RWPE1 (cell line): ENCODE results near the gene SECTM1.

ENCODE experiments used
- CTCF ChIA-PET: fragments of 350-600 bp; sonication (Branson Sonifier 250); formaldehyde crosslinking; extraction: SDS; loops from one replicate; lab custom pipeline; 2021; lab: Yijun Ruan, JAX
- POLR2A ChIA-PET: fragments of 400-600 bp; formaldehyde crosslinking; extraction: SDS; loops from one replicate; lab custom pipeline; 2020; ENCODE audit warnings: antibody characterized with exemption; ENCODE audit not compliant: low non-redundant PET; lab: Yijun Ruan, JAX
- DNase-seq: peaks from one replicate; pipeline ENCODE4 v3.0.0; 2012; ENCODE audit warnings: low spot score
- H3K27ac ChIP-seq: fragments of 450-650 bp; 2 replicates; pipeline ENCODE4 v1.5.1; 2017
- TF ChIP-seq, protein P1 (sequence below): fragments of 450-650 bp; conservative IDR thresholded peaks from 2 replicates; pipeline ENCODE4 v1.5.1; 2017; ENCODE audit warnings: low read depth, mild to moderate bottlenecking

Gene SECTM1

DNA sequence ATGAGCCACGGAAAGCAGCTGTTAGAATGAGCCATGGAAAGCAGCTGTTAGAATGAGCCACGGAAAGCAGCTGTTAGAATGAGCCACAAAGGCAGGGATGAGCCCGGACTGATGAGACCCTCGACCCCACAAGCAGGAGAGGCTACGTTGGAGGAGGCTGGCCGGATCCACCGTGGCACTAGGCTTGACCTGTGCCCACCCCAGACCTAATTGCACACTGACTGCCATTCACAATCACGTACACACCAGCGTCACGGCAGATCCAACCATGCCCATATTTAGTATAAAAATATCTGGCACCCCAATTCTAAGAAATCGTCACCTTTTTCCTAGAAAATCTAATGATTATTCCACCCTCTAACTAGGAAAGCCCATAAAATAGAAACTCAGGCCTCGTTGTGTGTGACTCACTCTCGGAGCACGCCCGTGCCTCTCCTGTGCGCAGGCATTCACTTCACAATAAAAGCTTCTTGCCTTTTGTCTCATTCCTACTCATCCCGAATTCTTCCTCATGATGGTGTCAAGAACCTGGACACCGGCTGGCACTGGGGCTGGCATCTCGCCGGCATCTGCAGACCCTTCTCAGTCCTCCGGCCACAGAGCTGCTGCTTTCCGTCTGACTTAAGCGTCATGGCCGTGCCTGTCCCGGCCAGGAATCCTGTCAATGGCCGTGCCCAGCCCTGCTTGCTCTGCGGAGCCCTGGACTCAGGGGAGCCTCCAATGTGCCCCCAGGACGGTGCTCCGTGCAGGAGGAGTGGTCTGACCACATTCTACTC lies 5.5 kb upstream of the SECTM1 start:
- POLR2A ChIA-PET = no interaction called here
- TF ChIP-seq, protein P1, sequence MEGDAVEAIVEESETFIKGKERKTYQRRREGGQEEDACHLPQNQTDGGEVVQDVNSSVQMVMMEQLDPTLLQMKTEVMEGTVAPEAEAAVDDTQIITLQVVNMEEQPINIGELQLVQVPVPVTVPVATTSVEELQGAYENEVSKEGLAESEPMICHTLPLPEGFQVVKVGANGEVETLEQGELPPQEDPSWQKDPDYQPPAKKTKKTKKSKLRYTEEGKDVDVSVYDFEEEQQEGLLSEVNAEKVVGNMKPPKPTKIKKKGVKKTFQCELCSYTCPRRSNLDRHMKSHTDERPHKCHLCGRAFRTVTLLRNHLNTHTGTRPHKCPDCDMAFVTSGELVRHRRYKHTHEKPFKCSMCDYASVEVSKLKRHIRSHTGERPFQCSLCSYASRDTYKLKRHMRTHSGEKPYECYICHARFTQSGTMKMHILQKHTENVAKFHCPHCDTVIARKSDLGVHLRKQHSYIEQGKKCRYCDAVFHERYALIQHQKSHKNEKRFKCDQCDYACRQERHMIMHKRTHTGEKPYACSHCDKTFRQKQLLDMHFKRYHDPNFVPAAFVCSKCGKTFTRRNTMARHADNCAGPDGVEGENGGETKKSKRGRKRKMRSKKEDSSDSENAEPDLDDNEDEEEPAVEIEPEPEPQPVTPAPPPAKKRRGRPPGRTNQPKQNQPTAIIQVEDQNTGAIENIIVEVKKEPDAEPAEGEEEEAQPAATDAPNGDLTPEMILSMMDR = no peak
- CTCF ChIA-PET = interaction anchor here (0.6 to 0.7 kb wide), 4 partner anchors 14 to 157 kb away, joined by 3 to 5 read pairs (median 3); no protein-coding TSS in a partner anchor
- H3K27ac ChIP-seq = peak overlapping the region; percentile 92
- peak; percentile 88 for DNase-seq

GRCh38 chr17:82334622-82335394 lies 1.2 kb upstream of the SECTM1 start:
- peak overlapping the region; percentile 90 for H3K27ac ChIP-seq
- POLR2A ChIA-PET = interaction anchor here (0.6 to 1.0 kb wide), 3 partner anchors 12 to 36 kb away, joined by 3 to 5 read pairs (median 4); no protein-coding TSS in a partner anchor
- DNase-seq = no peak
- CTCF ChIA-PET = interaction anchor here (0.7 kb wide), 1 partner anchor 114 kb away, joined by 3 read pairs; no protein-coding TSS in a partner anchor
- TF ChIP-seq, protein P1 = no peak

DNA sequence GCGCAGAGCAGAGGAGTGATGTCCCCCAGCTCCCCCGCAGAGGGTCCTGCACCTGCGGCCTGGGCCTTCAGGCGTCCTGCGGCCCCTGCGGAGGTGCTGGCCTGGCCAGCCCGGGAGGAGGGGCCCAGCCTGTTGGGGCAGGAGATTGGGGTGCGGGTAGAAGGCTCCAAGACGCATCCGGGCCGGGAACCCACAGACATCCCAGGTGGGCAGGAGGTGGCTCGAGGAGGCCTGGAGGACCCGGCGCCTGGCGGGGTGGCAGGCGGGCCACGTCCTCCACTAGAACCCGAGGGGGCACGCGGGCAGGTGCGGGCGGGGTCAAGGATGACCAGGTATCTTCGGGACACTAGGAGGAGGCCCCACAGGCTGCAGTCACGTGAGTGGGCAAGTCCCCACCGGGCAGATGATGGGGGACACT lies 647 bp upstream of the SECTM1 start:
- ChIA-PET CTCF (interaction anchor here (0.7 kb wide), 1 partner anchor 114 kb away, joined by 3 read pairs; no protein-coding TSS in a partner anchor), POLR2A (interaction anchor here (0.6 to 1.0 kb wide), 5 partner anchors 9 to 36 kb away, joined by 3 to 5 read pairs (median 3); no protein-coding TSS in a partner anchor)
- TF ChIP-seq, protein P1 = no peak
- peak overlapping the region; percentile 90 for H3K27ac ChIP-seq
- no peak for DNase-seq

DNA sequence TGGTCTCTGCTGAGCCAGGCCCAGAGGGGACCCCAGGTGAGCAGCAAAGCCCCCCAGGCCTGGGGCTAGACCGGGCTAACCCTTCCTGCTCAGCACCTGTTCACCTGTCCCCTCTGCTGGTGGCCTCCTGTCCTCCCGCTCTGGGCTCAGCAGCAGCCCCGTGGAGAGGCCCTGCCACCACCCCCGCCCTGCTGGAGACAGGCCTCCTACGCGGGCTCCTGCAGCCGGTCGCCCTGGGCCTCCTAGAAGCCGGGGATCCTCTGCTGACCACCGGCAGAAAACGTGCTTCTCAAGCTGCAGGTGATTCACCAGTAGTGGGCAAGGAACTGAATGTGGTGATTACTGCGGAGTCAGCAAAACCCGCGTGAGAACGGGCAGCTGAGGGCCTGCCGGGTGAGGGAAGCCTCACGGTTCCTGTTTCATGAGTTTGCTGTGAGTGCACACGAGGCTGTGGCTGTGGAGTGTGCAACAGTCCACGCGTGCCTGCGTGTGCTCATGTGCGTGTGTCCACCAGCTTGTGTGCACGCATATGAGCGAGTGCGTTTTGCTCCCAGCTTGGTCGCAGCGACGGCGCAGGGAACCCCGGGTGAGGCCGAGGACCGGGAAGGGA lies 792 bp downstream of the SECTM1 start:
- peak; percentile 64 for DNase-seq

GRCh38 chr17:82331345-82331939 lies 2.1 kb downstream of the SECTM1 start:
- peak overlapping the region; percentile 90 for H3K27ac ChIP-seq
- no peak for DNase-seq
- ChIA-PET POLR2A (no interaction called here), CTCF (interaction anchor here (0.8 kb wide), 2 partner anchors 30 to 95 kb away, joined by 3 read pairs; no protein-coding TSS in a partner anchor)
- TF ChIP-seq, protein P1 = no peak

More for the DNA sequence above, 792 bp downstream of the SECTM1 start:
- ChIA-PET CTCF (interaction anchor here (0.6 kb wide), 2 partner anchors 75 to 287 kb away, joined by 3 to 5 read pairs; no protein-coding TSS in a partner anchor), POLR2A (interaction anchor here (0.5 kb wide), 1 partner anchor 325 kb away, joined by 3 read pairs; no protein-coding TSS in a partner anchor)
- H3K27ac ChIP-seq = peak overlapping the region; percentile 90
- TF ChIP-seq, protein P1 = no peak
